Lung (tissue), 12 donors: Measurements from ENCODE around the gene STK32B. TPM values are rescaled to one million over a fixed set of nuclear protein-coding genes. Genes with fewer than 3 reads are reported as not detected.
A peak's percentile ranks its signal among the peaks of the same experiment; 100 is the strongest.

Experiments
- ATAC-seq: fragments of 200-7000 bp; cut with Tn5 transposase; one replicate; pipeline ENCODE4 v1.9.1; 2020; ENCODE audit warnings: moderate number of reproducible peaks; ENCODE audit not compliant: insufficient read depth, low FRiP score
- DNase-seq, 3 donors: peaks; one replicate each; pipeline ENCODE4 v3.0.0-alpha.2; 2013 to 2017
- H3K27ac ChIP-seq, 2 donors: one replicate each; pipeline ENCODE4 v1.5.1; 2013; ENCODE audit warnings: mild to moderate bottlenecking in 2 of 2, moderate library complexity in 2 of 2, control low read depth in 1 of 2, inconsistent platforms in 1 of 2, low read depth in 1 of 2, low read length in 1 of 2
- H3K27me3 ChIP-seq, 3 donors: one replicate each; pipeline ENCODE4 v1.5.1; 2013; ENCODE audit warnings: low read length in 2 of 3; ENCODE audit not compliant: control insufficient read depth in 3 of 3, insufficient read depth in 3 of 3
- H3K36me3 ChIP-seq, 4 donors: one replicate each; pipeline ENCODE4 v1.5.1; 2013; ENCODE audit warnings: low read length in 4 of 4, mild to moderate bottlenecking in 1 of 4, moderate library complexity in 1 of 4; ENCODE audit not compliant: control insufficient read depth in 4 of 4, insufficient read depth in 4 of 4
- H3K4me1 ChIP-seq, 5 donors: one replicate each; pipeline ENCODE4 v1.5.1; 2013; ENCODE audit warnings: low read length in 5 of 5, mild to moderate bottlenecking in 2 of 5, moderate library complexity in 1 of 5; ENCODE audit not compliant: control insufficient read depth in 5 of 5, insufficient read depth in 5 of 5
- H3K4me3 ChIP-seq: one replicate; pipeline ENCODE4 v1.5.1; 2013; ENCODE audit warnings: mild to moderate bottlenecking, control low read depth, moderate library complexity
- H3K9ac ChIP-seq, 2 donors: one replicate each; pipeline ENCODE4 v1.5.1; 2013; ENCODE audit warnings: low read length in 2 of 2, control low read depth in 1 of 2; ENCODE audit not compliant: insufficient read depth in 1 of 2
- H3K9me3 ChIP-seq, 4 donors: one replicate each; pipeline ENCODE4 v1.5.1; 2013; ENCODE audit warnings: low read length in 3 of 4, mild to moderate bottlenecking in 1 of 4, moderate library complexity in 1 of 4; ENCODE audit not compliant: control insufficient read depth in 4 of 4, insufficient read depth in 3 of 4
- WGBS, 2 donors: extraction: QIAGEN DNeasy Blood & Tissue Kit; methylation state at CpG; one replicate each; pipeline ENCODE4 v1.1.7; 2013; 5-methylcytosine and 5-hydroxymethylcytosine counted together
- polyA plus RNA-seq, 2 donors: library from polyadenylated mRNA; stranded (reverse); fragments of 200-250 nt; gene quantifications; one replicate each; pipeline ENCODE4 v1.2.1, GENCODE V29; 2013
- total RNA-seq, 2 donors: library from RNA; depleted of rRNA in 1 of 2; stranded (reverse); fragments of >200 nt in 1 of 2; gene quantifications; one replicate each; pipeline ENCODE4 v1.2.1, GENCODE V29; 2014 to 2021
- TF ChIP-seq, protein P1 (sequence below): IDR thresholded peaks from 2 replicates; pipeline ENCODE4 v1.5.1; 2012; ENCODE audit warnings: mild to moderate bottlenecking; ENCODE audit errors: control extremely low read depth, extremely low read depth
- donor health status: control.
- donor health status: control.
- donor health status: Bipolar disorder and iron deficiency.
- donor health status: healthy.
- donor health status: DM: yes; HTN: yes; CAD: no.

The STK32B gene
- total and polyA plus RNA-seq, 4 donors = 0.29 to 2.2 (median 1.4) TPM

DNA sequence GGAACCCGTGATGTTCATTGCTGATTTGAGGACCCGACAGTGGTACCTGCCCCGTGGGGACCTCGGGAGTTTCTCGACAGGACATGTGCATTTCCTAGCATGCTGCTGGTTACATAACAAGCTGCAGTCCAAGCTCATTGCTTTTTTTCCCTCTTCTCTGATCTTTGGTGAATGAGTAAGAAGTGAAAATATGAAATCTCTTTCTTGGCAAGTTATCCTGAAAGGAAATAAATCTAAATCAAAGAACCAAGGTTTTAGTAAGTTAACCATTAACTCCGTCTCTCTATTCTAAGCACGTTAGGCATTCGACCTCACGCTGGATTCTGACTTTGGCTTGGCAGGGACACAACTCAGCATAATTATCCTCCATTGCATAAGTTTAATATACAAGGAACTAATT lies 86.6 kb downstream of the STK32B start:
- TF ChIP-seq, protein P1, sequence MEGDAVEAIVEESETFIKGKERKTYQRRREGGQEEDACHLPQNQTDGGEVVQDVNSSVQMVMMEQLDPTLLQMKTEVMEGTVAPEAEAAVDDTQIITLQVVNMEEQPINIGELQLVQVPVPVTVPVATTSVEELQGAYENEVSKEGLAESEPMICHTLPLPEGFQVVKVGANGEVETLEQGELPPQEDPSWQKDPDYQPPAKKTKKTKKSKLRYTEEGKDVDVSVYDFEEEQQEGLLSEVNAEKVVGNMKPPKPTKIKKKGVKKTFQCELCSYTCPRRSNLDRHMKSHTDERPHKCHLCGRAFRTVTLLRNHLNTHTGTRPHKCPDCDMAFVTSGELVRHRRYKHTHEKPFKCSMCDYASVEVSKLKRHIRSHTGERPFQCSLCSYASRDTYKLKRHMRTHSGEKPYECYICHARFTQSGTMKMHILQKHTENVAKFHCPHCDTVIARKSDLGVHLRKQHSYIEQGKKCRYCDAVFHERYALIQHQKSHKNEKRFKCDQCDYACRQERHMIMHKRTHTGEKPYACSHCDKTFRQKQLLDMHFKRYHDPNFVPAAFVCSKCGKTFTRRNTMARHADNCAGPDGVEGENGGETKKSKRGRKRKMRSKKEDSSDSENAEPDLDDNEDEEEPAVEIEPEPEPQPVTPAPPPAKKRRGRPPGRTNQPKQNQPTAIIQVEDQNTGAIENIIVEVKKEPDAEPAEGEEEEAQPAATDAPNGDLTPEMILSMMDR = no peak
- peak in 2 of 3 donors; percentile 10 to 58 for DNase-seq
- Histone ChIP-seq H3K9me3 (peaks cover 0 to 2% (median 0%) of the 10 kb centered on the region in 4 donors), H3K9ac (no peak overlapping the region), H3K4me3 (no peak overlapping the region), H3K36me3 (no peaks in the 10 kb centered on the region), H3K27ac (no peak overlapping the region), H3K27me3 (no peaks in the 10 kb centered on the region), H3K4me1 (no peaks in the 10 kb centered on the region)
- 53 to 73% methylated on average over 9 of the region's 9 CpGs for WGBS, 2 donors
- ATAC-seq = no peak

- ATAC-seq (no peak), DNase-seq (no peak)
- H3K27me3 ChIP-seq = no peaks in the 10 kb centered on the region
- TF ChIP-seq, protein P1 = no peak
- H3K36me3 ChIP-seq = no peaks in the 10 kb centered on the region
- H3K9me3 ChIP-seq = peaks cover 0 to 2% (median 0%) of the 10 kb centered on the region in 4 donors
- no peak overlapping the region for H3K4me3 ChIP-seq
- no peaks in the 10 kb centered on the region for H3K4me1 ChIP-seq
- H3K9ac ChIP-seq = no peak overlapping the region
- H3K27ac ChIP-seq = no peak overlapping the region
- 78 to 83% methylated on average over 3 of the region's 3 CpGs for WGBS, 2 donors
Measured at GRCh38 chr4:5138389-5138788, 87.1 kb downstream of the STK32B start.

DNA sequence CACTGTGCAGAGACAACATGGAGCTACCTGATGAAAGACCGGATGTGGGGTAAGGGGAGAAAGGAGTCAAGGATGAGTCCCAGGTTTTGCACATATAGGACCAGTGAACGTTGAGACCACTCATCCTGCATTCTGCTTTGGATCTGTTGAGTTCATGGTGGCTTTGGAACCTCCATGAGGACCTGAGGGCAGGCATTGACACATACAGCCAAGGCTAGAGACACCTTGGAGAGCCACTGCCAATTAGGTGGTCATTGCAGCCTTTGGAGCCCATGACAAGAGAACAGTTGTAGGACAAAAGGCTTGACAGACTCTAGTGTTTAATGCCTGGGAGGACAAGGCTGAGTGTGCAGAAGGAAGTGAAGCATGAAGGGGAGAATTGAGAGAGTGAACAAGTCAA lies 87.9 kb downstream of the STK32B start:
- Histone ChIP-seq H3K9ac (no peak overlapping the region), H3K4me1 (no peaks in the 10 kb centered on the region), H3K27me3 (no peaks in the 10 kb centered on the region), H3K4me3 (no peak overlapping the region), H3K9me3 (peaks cover 0 to 2% (median 0%) of the 10 kb centered on the region in 4 donors), H3K27ac (no peak overlapping the region), H3K36me3 (no peaks in the 10 kb centered on the region)
- ATAC-seq (no peak), DNase-seq (no peak)
- WGBS, 2 donors = 82 to 93% methylated on average over 2 of the region's 2 CpGs
- TF ChIP-seq, protein P1 = no peak

DNA sequence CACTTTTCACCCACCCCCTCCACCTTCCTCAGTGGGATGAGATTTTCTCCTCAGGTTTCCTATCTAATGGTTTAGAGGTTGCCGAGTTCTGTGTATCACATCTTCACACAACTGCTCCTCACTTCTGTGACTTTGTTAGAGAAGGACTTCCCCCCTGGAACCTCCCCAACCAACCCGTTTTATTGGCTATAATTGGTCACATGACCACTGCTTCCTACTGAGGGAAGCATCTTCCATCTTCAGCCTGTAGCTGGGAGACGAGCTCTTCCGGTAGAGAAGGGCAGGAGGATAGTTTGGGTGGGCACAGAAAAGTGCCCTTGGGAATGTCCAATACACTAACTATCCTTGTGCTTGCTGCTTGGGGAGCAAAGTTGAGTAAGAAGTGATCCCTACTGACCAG lies 90.5 kb downstream of the STK32B start:
- TF ChIP-seq, protein P1 = no peak
- Histone ChIP-seq H3K9me3 (peaks cover 0 to 2% (median 0%) of the 10 kb centered on the region in 4 donors), H3K4me3 (no peak overlapping the region), H3K27ac (no peak overlapping the region), H3K9ac (no peak overlapping the region), H3K36me3 (no peaks in the 10 kb centered on the region), H3K27me3 (peaks cover 0 to 4% (median 0%) of the 10 kb centered on the region in 3 donors), H3K4me1 (no peaks in the 10 kb centered on the region)
- ATAC-seq = no peak
- no peak for DNase-seq
- WGBS, 2 donors = 79 to 83% methylated on average over 4 of the region's 4 CpGs
